Activated naive CD8-positive, alpha-beta T cell treated with anti-CD3 and anti-CD28 coated beads, Interleukin-2, amount 50 U/mL, for 24 hours (primary cell): Measurements from ENCODE around the gene ARRB1.

Source experiments
- ATAC-seq: fragments of 150-1000 bp; cut with Tn5 transposase; one replicate; pipeline ENCODE4 v1.10.0; 2021
- DNase-seq: peaks from one replicate; pipeline ENCODE4 v3.0.0; 2021
- H3K27ac Mint-ChIP-seq: one replicate; pipeline ENCODE4 v1.8.0; 2021; ENCODE audit warnings: mild to moderate bottlenecking, mixed read lengths
- H3K27me3 Mint-ChIP-seq: one replicate; pipeline ENCODE4 v1.8.0; 2021; ENCODE audit warnings: mixed read lengths
- H3K36me3 Mint-ChIP-seq: one replicate; pipeline ENCODE4 v1.8.0; 2021; ENCODE audit warnings: low read depth, mixed read lengths
- H3K4me1 Mint-ChIP-seq: one replicate; pipeline ENCODE4 v1.8.0; 2021; ENCODE audit warnings: mixed read lengths
- H3K4me3 Mint-ChIP-seq: one replicate; pipeline ENCODE4 v1.8.0; 2021; ENCODE audit warnings: mild to moderate bottlenecking, moderate library complexity, mixed read lengths
- H3K9me3 Mint-ChIP-seq: one replicate; pipeline ENCODE4 v1.8.0; 2021; ENCODE audit warnings: mixed read lengths

ARRB1 gene

DNA sequence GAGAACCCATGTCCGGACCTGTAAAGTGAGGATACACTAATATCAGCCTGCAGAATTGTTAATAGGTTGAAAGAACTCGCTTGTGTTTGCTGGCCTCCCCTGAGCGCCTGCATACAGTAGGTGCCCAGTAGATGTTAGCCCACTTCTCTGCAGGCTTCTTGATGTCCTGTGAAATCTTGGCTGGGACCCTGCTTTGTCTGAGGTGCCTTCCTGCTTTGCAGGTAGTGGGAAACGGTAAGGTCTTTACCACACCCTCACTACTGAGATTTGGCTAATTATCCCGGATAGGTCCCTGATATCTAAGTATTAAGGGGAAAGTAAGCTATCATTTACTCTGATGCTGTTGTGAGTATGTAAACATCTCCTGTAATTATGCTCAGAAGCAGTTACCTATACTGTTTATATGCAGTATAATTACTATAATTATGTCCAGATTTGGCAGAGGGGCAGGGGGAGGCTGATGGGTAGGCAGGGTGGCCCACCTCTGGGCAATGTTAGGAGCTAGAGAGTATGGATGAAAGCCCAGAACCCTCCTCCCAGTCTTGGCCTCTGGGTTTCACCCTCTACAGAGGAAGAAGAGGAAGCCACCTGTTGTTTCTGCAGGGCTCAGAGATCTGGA, 1.2 kb upstream of the ARRB1 start:
- ATAC-seq (no peak), DNase-seq (no peak)
- peaks cover 3% of the 10 kb centered on the region for H3K36me3 Mint-ChIP-seq
- peaks cover 38% of the 10 kb centered on the region for H3K4me1 Mint-ChIP-seq
- peaks cover 6% of the 10 kb centered on the region for H3K27me3 Mint-ChIP-seq
- H3K9me3 Mint-ChIP-seq: no peaks in the 10 kb centered on the region
- peak overlapping the region; percentile 66 for H3K27ac Mint-ChIP-seq
- peak overlapping the region; percentile 91 for H3K4me3 Mint-ChIP-seq

DNA sequence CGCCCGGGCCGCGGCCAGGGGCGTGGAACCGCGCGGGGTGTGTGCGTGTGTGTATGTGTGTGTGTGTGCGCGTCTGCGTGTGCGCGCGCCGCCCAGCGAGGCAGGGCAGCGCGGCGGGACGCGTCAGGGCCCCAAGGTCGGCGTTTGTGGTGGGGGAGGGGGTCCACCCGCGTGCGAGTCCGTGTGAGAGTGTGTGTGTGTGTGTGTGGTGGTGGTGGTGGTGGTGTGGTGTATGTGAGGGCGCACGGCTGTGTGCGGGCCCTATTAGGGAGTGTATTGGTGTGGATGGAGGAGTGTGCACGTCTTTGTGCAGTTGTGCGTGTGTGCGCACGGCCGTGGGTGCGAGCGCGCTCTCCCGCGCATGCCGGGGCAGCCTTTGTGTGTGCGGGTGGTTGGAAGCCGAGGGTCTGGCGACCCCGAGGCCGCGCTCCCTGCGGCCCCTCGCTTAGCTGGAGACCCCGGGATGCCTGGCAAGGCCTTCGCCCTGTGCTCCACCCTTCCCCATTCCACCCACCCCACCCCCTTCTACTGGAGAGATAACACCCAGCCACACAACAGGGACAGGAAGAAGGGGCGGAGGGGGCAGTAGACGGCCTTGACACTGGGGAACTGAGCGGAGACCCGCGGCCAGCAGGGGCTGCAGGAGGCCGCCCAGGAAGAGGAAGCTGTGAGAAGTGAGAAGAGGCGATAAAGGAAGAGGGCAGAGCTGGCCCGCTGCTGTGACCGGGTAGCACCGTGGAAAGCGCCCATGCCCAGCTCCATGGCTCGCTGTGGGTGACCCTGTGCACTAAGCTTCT, 528 bp upstream of the ARRB1 start:
- Mint-ChIP-seq H3K36me3 (peaks cover 3% of the 10 kb centered on the region), H3K4me1 (peaks cover 44% of the 10 kb centered on the region), H3K9me3 (no peaks in the 10 kb centered on the region), H3K27me3 (peaks cover 5% of the 10 kb centered on the region), H3K4me3 (peak overlapping the region; percentile 91), H3K27ac (peak overlapping the region; percentile 84)
- peak; percentile 38 for ATAC-seq
- peak; percentile 46 for DNase-seq

DNA sequence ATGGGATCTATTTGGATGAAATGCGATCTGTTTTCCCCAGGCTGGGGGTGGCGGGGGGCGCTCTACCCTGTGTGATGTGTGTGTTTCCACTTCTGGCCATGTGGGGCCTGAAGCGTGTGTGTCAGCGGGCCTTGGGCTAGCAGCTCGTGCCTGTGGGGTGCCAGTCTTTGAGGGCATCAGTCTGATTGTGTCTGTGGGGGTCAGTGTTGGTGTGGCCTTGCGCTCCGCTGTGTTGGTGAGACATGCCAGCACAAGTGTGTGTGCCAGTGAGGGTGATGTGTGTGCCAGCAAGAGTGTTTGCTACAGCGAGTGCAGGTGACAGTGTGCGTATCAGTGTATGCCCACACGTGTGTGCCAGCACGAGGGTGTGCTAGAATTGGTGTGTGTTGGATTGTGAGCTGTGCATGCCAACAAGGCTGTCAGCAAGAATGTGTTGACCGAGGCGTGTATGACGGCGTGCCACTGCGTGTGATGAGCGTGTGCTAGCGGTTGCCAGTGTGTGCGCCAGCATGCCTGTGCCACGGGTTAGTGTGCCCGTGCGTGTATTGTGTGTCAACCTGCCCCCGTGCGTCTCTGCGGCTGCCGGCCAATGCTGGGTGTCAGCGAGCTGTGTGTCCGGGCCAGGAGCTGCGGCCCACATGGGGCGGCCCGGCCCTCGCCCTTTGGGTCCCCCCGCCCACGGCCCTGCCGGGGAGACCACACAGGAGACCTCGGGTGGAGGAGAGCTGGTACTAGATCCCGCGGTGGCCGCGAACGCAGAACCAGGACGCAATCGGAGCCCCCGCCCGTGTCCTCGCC, 519 bp downstream of the ARRB1 start:
- Mint-ChIP-seq H3K27me3 (peaks cover 5% of the 10 kb centered on the region), H3K4me3 (peak overlapping the region; percentile 91), H3K27ac (peak overlapping the region; percentile 95), H3K36me3 (peaks cover 3% of the 10 kb centered on the region), H3K9me3 (no peaks in the 10 kb centered on the region), H3K4me1 (peaks cover 55% of the 10 kb centered on the region)
- peak; percentile 42 for ATAC-seq
- peak; percentile 50 for DNase-seq

DNA sequence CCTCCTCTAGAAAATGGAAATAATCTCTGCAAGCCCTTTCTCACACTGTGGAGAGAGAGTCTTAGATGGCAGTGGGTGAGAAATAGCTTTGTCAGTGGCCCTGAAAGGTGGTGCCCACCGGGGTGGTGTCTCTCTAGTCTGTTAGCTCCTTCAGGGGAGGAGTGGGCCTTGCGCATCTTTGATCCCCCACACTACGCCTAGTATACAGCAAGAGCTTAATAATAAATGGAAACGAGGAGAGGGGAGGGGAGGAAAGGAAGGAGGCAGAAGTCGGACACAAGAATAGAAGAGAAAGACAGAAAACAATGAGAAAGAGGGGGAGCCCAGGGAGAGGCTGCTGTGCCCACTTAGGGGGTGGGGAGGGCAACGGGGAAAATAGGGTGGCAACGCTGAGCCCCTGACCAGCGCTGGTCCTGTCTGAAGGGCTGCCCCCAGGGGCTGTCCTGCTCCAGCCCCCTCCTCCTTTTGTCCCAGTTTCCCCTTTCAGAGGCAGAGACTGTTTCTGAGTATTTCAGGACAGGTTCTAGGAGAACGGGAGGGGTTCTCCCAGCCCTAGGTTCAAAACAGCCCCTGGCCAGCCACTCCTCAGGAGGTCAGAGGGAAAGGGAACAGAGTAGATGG, 1.2 kb downstream of the ARRB1 start:
- Mint-ChIP-seq H3K27ac (peak overlapping the region; percentile 95), H3K4me1 (peaks cover 60% of the 10 kb centered on the region), H3K4me3 (peak overlapping the region; percentile 91), H3K36me3 (peaks cover 3% of the 10 kb centered on the region), H3K27me3 (peaks cover 5% of the 10 kb centered on the region), H3K9me3 (no peaks in the 10 kb centered on the region)
- DNase-seq (no peak), ATAC-seq (no peak)

DNA sequence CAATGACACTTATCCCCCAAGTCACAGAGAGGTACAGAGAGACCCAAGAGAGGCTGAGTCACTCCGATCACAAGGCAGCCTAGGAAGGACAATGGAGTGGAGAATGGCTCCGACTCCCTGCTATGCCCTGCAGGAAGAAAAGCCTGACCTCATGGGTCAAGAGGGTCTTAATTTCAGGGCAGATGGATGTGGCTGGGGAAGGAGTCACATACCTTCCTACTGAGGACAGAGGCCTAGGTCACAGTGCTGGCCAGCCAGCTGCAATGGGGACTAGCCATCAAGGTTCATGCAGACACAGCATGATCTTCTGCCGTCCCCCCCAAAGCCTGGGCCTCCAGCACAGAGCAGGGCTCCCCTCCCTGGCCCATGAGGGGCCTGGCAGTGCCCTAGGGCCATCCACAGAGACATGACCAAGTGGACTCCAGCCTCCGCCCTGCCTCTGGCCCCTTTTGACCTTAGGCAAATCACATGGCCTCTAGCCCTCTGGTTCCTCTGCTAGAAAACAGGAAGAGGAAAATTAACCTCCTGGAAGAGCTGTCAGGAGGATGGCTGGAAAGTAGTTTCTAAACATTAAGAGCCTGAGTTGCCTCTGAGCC, 1.8 kb downstream of the ARRB1 start:
- no peak for ATAC-seq
- peaks cover 66% of the 10 kb centered on the region for H3K4me1 Mint-ChIP-seq
- H3K27ac Mint-ChIP-seq: peak overlapping the region; percentile 59
- DNase-seq: no peak
- peak overlapping the region; percentile 91 for H3K4me3 Mint-ChIP-seq
- H3K27me3 Mint-ChIP-seq: peaks cover 5% of the 10 kb centered on the region
- no peaks in the 10 kb centered on the region for H3K9me3 Mint-ChIP-seq
- peaks cover 3% of the 10 kb centered on the region for H3K36me3 Mint-ChIP-seq

DNA sequence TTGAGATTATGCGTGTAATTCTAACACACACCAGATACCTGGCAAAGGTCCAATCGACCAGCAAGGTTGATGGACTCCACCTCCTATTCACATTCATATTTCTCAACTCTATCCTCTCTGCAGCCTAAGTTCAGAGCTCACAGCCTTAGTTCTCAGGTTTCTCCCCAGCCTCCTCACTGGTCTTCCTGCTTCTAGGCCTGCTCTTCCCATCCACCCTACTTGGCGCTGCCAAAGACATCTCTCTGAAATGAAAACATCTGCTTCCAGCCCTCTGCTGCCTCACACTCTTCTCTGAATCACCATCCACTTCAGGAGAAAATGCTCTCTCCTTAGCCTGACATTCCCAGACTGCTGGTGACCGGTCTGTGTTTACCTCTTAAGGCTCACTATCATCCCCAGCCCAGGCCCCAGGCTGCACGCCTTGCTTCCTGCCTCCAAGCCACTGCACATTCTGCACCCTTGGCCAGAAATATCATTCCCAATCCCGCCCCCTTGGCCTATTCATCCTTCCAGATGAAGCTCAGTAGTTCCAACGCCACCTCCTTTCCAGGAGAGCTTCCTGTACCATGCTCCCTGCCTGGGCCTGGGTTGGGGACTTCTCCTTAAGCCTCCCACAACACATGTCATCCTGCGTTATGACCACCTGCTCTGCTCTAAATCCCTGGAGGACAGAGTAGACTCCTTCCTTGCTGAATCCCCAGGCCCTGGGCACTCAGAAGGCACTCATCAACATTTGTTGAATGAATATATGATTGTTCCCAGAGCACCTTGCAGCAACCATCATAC, 3.5 kb downstream of the ARRB1 start:
- no peaks in the 10 kb centered on the region for H3K9me3 Mint-ChIP-seq
- no peak overlapping the region for H3K4me3 Mint-ChIP-seq
- H3K36me3 Mint-ChIP-seq: peaks cover 3% of the 10 kb centered on the region
- H3K4me1 Mint-ChIP-seq: peaks cover 74% of the 10 kb centered on the region
- DNase-seq (no peak), ATAC-seq (no peak)
- H3K27ac Mint-ChIP-seq: no peak overlapping the region
- H3K27me3 Mint-ChIP-seq: peaks cover 5% of the 10 kb centered on the region

DNA sequence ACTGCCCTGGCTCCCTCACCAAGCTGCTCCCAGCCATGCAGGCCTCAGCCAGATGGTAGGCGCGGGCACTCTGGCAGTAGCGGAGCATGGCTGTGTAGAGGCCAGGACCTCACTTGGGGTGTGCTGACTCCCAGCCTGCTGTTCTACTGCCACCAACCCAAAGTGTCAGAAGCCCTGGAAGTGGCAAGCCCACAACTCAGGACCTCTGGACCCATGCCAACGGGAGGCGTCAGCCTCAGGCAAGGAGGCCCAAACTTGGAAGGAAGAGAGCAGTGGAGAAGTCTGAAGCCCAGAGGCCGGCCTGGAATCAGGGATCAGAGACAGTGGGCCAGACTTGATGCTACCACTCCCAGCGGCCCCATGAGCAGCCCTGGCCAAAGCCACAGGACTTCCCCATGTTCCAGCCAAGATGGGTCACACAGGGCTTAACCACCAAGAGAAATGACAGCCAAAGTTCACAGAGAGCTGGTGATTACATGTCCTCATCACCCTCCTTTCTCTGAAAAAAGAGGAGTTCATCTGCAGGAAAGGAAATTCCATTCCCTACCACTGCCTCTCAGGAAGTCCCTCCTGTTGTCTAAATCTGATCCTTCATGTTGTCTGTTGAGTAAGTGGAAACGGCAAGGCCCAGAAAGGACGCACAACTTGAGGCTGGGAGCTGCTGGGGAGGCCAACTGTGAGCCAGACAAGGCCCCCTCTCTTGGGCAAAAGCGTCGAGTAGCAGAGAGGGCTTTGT, 4.4 kb downstream of the ARRB1 start:
- Mint-ChIP-seq H3K27ac (no peak overlapping the region), H3K4me3 (no peak overlapping the region), H3K27me3 (peaks cover 5% of the 10 kb centered on the region), H3K9me3 (no peaks in the 10 kb centered on the region), H3K36me3 (peaks cover 3% of the 10 kb centered on the region), H3K4me1 (peaks cover 73% of the 10 kb centered on the region)
- DNase-seq (no peak), ATAC-seq (no peak)

DNA sequence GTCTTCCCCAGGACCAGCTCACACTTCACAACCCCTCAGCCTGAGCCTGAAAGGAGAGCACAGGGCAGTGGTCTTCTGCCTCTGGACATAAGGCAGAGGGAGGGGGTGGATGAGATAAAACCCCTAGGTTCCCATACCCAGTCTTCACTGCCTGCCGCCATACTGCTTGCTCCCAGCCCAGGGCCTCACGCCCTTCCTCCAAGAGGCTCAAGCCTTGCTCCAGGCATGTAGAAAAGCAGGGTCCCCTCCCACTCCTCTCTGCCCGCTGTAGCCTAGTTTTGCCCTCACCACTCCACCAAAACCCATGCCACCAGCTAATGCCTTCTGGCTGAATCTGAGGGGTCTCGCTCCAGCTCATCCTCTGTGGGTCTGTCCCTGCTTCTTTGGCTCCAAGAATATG, 5.2 kb downstream of the ARRB1 start:
- ATAC-seq: no peak

DNA sequence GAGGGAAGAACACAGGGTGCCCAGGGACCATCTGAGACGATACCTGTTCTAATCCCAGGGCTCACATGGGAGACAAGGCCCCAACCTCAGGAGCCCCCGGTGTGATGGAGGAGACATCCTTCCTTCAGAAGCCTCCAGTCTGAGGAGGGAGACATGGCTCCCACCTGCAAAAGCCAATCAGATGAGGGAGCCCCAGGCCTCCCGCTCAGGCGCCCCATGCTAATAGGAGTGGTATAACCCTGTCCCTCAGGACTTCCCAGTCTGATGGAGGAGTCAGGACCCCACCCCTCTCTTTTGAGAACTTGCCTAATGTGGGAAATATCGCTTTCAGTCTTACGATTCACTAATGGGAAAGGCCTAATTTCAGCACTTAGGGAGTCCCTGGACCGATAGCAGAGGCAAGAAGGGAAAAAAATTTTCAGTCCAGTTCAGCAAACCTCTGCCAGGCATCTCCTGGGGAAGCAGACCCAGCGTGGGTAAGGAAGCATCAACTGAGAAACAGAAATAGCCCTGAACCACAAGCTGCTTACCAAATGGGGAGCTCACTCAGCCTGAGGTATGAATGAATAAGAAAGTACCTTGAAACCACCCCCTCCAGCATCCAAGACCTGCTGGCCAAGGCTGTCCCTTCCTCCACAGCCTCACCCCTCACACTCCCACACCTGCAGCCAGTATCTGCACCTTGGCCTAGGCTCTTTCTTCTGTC, 5.9 kb downstream of the ARRB1 start:
- H3K9me3 Mint-ChIP-seq: no peaks in the 10 kb centered on the region
- no peak for DNase-seq
- H3K36me3 Mint-ChIP-seq: no peaks in the 10 kb centered on the region
- ATAC-seq: no peak
- H3K4me3 Mint-ChIP-seq: no peak overlapping the region
- H3K27ac Mint-ChIP-seq: peak overlapping the region; percentile 50
- H3K27me3 Mint-ChIP-seq: no peaks in the 10 kb centered on the region
- peaks cover 80% of the 10 kb centered on the region for H3K4me1 Mint-ChIP-seq

More for the DNA sequence above, 5.2 kb downstream of the ARRB1 start:
- Mint-ChIP-seq H3K36me3 (peaks cover 3% of the 10 kb centered on the region), H3K4me3 (no peak overlapping the region), H3K27me3 (peaks cover 5% of the 10 kb centered on the region), H3K9me3 (no peaks in the 10 kb centered on the region), H3K27ac (peak overlapping the region; percentile 50), H3K4me1 (peaks cover 79% of the 10 kb centered on the region)
- DNase-seq: no peak

DNA sequence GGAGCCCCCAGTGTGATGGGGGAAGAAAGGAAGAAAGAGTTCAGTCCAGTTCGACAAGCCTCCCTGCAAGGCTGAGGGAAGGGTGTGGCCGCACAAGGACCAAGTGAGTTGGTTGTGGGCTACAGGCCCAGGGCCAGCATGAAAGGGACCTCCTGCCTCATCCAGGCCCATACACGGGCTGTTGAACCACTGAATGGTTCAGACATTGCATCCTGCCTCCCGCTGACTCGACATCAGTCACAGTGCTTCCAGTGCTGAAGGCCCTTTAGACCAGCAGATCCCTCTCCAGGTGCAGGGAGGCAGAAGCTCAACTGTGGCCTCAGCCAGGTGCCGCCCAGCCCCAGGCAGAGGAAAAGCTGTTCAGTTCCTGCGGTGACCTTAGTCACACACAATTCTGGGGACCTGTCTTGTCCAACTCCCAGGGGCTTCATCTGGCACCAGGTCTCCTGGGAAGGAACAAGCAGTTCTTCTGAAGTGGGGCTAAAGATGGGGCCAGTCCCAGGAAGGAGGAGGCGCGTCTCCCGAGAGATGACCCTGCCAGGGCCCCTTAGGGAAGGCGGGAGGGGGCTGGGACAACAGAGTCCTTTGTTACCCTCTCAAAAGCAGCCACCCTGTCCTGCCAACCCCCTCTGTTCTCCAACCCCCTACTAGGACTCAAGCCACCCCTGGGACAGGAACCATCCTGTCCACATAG, 6.6 kb downstream of the ARRB1 start:
- ATAC-seq (no peak), DNase-seq (no peak)
- Mint-ChIP-seq H3K9me3 (no peaks in the 10 kb centered on the region), H3K36me3 (no peaks in the 10 kb centered on the region), H3K4me3 (no peak overlapping the region), H3K27ac (no peak overlapping the region), H3K4me1 (peaks cover 81% of the 10 kb centered on the region), H3K27me3 (no peaks in the 10 kb centered on the region)

DNA sequence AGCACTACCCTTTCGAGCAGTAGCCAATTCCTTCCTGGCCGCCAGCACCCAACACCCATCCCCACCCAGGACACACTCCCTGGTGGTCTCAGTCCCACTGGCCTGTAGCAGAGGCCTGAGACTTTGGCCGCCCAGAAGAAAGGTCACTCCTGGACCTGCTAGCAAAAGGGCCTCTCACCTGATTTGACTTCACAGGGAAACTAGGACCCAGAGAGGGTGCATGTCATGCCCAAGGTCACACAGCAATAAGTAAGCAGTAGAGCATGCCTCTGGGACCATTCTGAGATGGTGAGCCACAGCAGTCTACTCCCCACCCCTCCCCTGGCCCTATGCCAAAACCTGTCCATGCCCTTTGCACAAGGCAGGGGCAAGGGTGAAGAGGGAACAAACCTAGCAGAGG, 7.3 kb downstream of the ARRB1 start:
- DNase-seq (no peak), ATAC-seq (no peak)
- Mint-ChIP-seq H3K36me3 (no peaks in the 10 kb centered on the region), H3K27ac (no peak overlapping the region), H3K9me3 (no peaks in the 10 kb centered on the region), H3K4me3 (no peak overlapping the region), H3K4me1 (peaks cover 83% of the 10 kb centered on the region), H3K27me3 (no peaks in the 10 kb centered on the region)
